ENCODE results near the gene KIFAP3. TPM values are rescaled to one million over a fixed set of nuclear protein-coding genes. Genes with fewer than 3 reads are reported as not detected.
"Not testable (repeated sequence)": the region's sequence is repeated elsewhere in the genome, so short reads cannot be mapped to it uniquely, and the experiment has no call there.

Gene KIFAP3
- total RNA-seq, 2 experiments from 2014 or later: 8.7 to 8.8 TPM

DNA sequence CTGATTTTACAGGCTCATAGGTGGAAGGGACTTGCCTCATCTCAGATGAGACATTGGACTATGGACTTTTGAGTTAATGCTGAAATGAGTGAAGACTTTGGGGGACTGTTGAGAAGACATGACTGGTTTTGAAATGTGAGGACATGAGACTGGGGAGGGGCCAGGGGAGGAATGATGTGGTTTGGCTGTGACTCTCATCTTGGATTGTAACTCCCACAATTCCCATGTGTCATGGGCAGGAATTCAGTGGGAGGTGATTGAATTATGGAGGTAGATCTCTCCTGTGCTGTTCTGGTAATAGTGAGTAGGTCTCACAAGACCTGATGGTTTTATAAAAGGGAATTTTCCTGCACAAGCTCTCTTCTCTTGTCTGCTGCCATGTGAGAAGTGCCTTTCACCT, 201.6 kb downstream of the KIFAP3 start:
- Mint-ChIP-seq H3K27ac (no peak overlapping the region), H3K4me3 (no peak overlapping the region), H3K36me3 (ENCODE audit: low read depth) (peaks cover 67% of the 10 kb centered on the region), H3K27me3 (ENCODE audit: low read depth) (no peaks in the 10 kb centered on the region), H3K4me1 (ENCODE audit: low read depth) (peaks cover 3% of the 10 kb centered on the region), H3K9me3 (peaks cover 2% of the 10 kb centered on the region)
- CTCF ChIA-PET: no interaction called here
- DNase-seq: no peak
- intact Hi-C loops (cut with micrococcal nuclease): no loop called here

GRCh38 chr1:169871988-169872387, 202.5 kb downstream of the KIFAP3 start:
- intact Hi-C loops (cut with micrococcal nuclease): not testable (repeated sequence)
- CTCF ChIA-PET: interaction anchor here (0.6 kb wide), 1 partner anchor 465 kb away, joined by 3 read pairs; no protein-coding TSS in a partner anchor

More at GRCh38 chr1:169871988-169872387, 202.5 kb downstream of the KIFAP3 start:
- H3K27ac Mint-ChIP-seq; DNase-seq; H3K4me3 Mint-ChIP-seq; H3K9me3 Mint-ChIP-seq; H3K4me1 Mint-ChIP-seq (ENCODE audit: low read depth); H3K27me3 Mint-ChIP-seq (ENCODE audit: low read depth): not testable (repeated sequence)
- H3K36me3 Mint-ChIP-seq (ENCODE audit: low read depth): peaks cover 64% of the 10 kb centered on the region

Other genes with a start within 250 kb of the KIFAP3 start
- gene SCYL3, start 180.8 kb downstream of the KIFAP3 start, total RNA-seq: 1 to 10 TPM; 8.8 TPM
- gene NTMT2, start 71.3 kb upstream of the KIFAP3 start, total RNA-seq: not detected

All from activated naive CD4-positive, alpha-beta T cell treated with anti-CD3 and anti-CD28 coated beads for 36 hours (primary cell).